ENCODE measurements around the gene NLGN1.

- no peak for TF ChIP-seq CTCF (IDR thresholded peaks at IDR 0.05)
- TF ChIP-seq ZFX (IDR thresholded peaks at IDR 0.05; ENCODE audit: borderline replicate concordance): no peak
Measured at GRCh38 chr3:173889596-173889995, 492.1 kb downstream of the NLGN1 start.
